ENCODE data around the gene ECEL1.

The ECEL1 gene

GRCh38 chr2:232515639-232516038 is 28.0 kb upstream of the ECEL1 start:
- no peak for TF ChIP-seq ZNF274 (IDR thresholded peaks at IDR 0.05; ENCODE audit: low read depth, low read length)
- no peak overlapping the region for H3K4me3 ChIP-seq (ENCODE audit: low read length)

GRCh38 chr2:232513353-232513752 is 25.7 kb upstream of the ECEL1 start:
- TF ChIP-seq ZNF274 (IDR thresholded peaks at IDR 0.05; ENCODE audit: low read depth, low read length): no peak
- H3K4me3 ChIP-seq (ENCODE audit: low read length): no peak overlapping the region

GRCh38 chr2:232512602-232513001 is 25.0 kb upstream of the ECEL1 start:
- no peak for TF ChIP-seq ZNF274 (IDR thresholded peaks at IDR 0.05; ENCODE audit: low read depth, low read length)
- no peak overlapping the region for H3K4me3 ChIP-seq (ENCODE audit: low read length)

GRCh38 chr2:232511336-232511890 is 23.8 kb upstream of the ECEL1 start:
- TF ChIP-seq ZNF274 (IDR thresholded peaks at IDR 0.05; ENCODE audit: low read depth, low read length): no peak
- H3K4me3 ChIP-seq (ENCODE audit: low read length): no peak overlapping the region

- no peak overlapping the region for H3K4me3 ChIP-seq (ENCODE audit: low read length)
- no peak for TF ChIP-seq ZNF274 (IDR thresholded peaks at IDR 0.05; ENCODE audit: low read depth, low read length)
Measured at GRCh38 chr2:232508251-232508650, 20.6 kb upstream of the ECEL1 start.

GRCh38 chr2:232506709-232507108 is 19.1 kb upstream of the ECEL1 start:
- TF ChIP-seq ZNF274 (IDR thresholded peaks at IDR 0.05; ENCODE audit: low read depth, low read length): no peak
- H3K4me3 ChIP-seq (ENCODE audit: low read length): no peak overlapping the region

- H3K4me3 ChIP-seq (ENCODE audit: low read length): no peak overlapping the region
- TF ChIP-seq ZNF274 (IDR thresholded peaks at IDR 0.05; ENCODE audit: low read depth, low read length): no peak
Measured at GRCh38 chr2:232505856-232506255, 18.2 kb upstream of the ECEL1 start.

GRCh38 chr2:232504438-232504837 is 16.8 kb upstream of the ECEL1 start:
- no peak for TF ChIP-seq ZNF274 (IDR thresholded peaks at IDR 0.05; ENCODE audit: low read depth, low read length)
- H3K4me3 ChIP-seq (ENCODE audit: low read length): no peak overlapping the region

GRCh38 chr2:232503809-232504323 is 16.2 kb upstream of the ECEL1 start:
- no peak overlapping the region for H3K4me3 ChIP-seq (ENCODE audit: low read length)
- no peak for TF ChIP-seq ZNF274 (IDR thresholded peaks at IDR 0.05; ENCODE audit: low read depth, low read length)

- TF ChIP-seq ZNF274 (IDR thresholded peaks at IDR 0.05; ENCODE audit: low read depth, low read length): no peak
- H3K4me3 ChIP-seq (ENCODE audit: low read length): no peak overlapping the region
Measured at GRCh38 chr2:232502911-232503808, 15.5 kb upstream of the ECEL1 start.

- TF ChIP-seq ZNF274 (IDR thresholded peaks at IDR 0.05; ENCODE audit: low read depth, low read length): no peak
- no peak overlapping the region for H3K4me3 ChIP-seq (ENCODE audit: low read length)
Measured at GRCh38 chr2:232502511-232502910, 14.9 kb upstream of the ECEL1 start.

- H3K4me3 ChIP-seq (ENCODE audit: low read length): no peak overlapping the region
- no peak for TF ChIP-seq ZNF274 (IDR thresholded peaks at IDR 0.05; ENCODE audit: low read depth, low read length)
Measured at GRCh38 chr2:232501794-232502390, 14.3 kb upstream of the ECEL1 start.

- H3K4me3 ChIP-seq (ENCODE audit: low read length): no peak overlapping the region
- no peak for TF ChIP-seq ZNF274 (IDR thresholded peaks at IDR 0.05; ENCODE audit: low read depth, low read length)
Measured at GRCh38 chr2:232501331-232501771, 13.7 kb upstream of the ECEL1 start.

- no peak overlapping the region for H3K4me3 ChIP-seq (ENCODE audit: low read length)
- TF ChIP-seq ZNF274 (IDR thresholded peaks at IDR 0.05; ENCODE audit: low read depth, low read length): no peak
Measured at GRCh38 chr2:232498452-232498851, 10.8 kb upstream of the ECEL1 start.

GRCh38 chr2:232497348-232497747 is 9.7 kb upstream of the ECEL1 start:
- no peak for TF ChIP-seq ZNF274 (IDR thresholded peaks at IDR 0.05; ENCODE audit: low read depth, low read length)
- no peak overlapping the region for H3K4me3 ChIP-seq (ENCODE audit: low read length)

All from GM08714 (cell line).